ENCODE results near the gene WDFY2.

- TF ChIP-seq CTCF (IDR thresholded peaks at IDR 0.05) (no peak), POLR2A (IDR thresholded peaks at IDR 0.05) (no peak)
These were observed 44.4 kb upstream of the WDFY2 start for GRCh38 chr13:51539887-51540286.
